ENCODE results near the gene UBASH3A.

- TF ChIP-seq POLR2AphosphoS5 (IDR thresholded peaks at IDR 0.05; ENCODE audit: borderline replicate concordance, low read depth, low read length): no peak
- no peak for TF ChIP-seq EZH2 (IDR thresholded peaks at IDR 0.05)
- no peak for TF ChIP-seq FOXP2 (optimal IDR thresholded peaks at IDR 0.05; ENCODE audit: control extremely low read depth, extremely low read length, insufficient read depth)
Measured at GRCh38 chr21:42446531-42446930, 42.8 kb downstream of the UBASH3A start.
